ENCODE results near the gene SCAMP2.

DNA sequence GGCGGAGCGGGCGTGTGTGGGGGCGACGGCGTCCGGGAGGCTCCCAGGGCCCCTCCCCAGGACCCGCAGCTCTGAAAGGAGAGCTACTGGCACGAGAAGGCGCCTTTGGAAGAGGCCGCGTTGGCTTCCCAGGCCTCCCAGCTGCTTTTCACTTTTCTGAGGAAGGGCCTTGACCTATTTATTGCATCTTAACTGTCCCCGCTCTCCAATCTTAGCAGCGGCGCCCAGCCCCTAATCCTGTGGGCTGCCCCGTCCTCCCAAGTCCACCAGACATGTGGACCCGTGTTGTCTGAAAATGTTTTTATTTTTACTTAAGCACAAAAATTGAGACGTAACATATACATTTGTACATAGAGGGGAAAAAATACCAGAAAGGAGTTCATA lies 29.7 kb downstream of the SCAMP2 start:
- TF ChIP-seq CTCF (IDR thresholded peaks at IDR 0.05 in 8 of 11, conservative IDR thresholded peaks at IDR 0.05 in 3 of 11) (peak in 6 of 11 experiments; percentile 4 to 41 (median 32)), POLR2AphosphoS5 (IDR thresholded peaks at IDR 0.05) (no peak), POLR2A (IDR thresholded peaks at IDR 0.05) (no peak)
